Stimulated activated CD4-positive, alpha-beta T cell treated with anti-CD3 and anti-CD28 coated beads, Interleukin-1b, Interleukin-23, amount 100 ng/mL, for 4 hours (primary cell): ENCODE results near the gene DRAM2.
"Not testable (repeated sequence)": the region's sequence is repeated elsewhere in the genome, so short reads cannot be mapped to it uniquely, and the experiment has no call there.

Experiments used
- DNase-seq, 2 donors: peaks; one replicate each; pipeline ENCODE4 v3.0.0-alpha.2; 2020; ENCODE audit warnings: low read depth in 2 of 2

DRAM2 gene

GRCh38 chr1:111142356-111142975 lies 2.6 kb upstream of the DRAM2 start:
- no peak for DNase-seq

- DNase-seq, result no peak
Measured at GRCh38 chr1:111141245-111142220, 1.6 kb upstream of the DRAM2 start.

DNA sequence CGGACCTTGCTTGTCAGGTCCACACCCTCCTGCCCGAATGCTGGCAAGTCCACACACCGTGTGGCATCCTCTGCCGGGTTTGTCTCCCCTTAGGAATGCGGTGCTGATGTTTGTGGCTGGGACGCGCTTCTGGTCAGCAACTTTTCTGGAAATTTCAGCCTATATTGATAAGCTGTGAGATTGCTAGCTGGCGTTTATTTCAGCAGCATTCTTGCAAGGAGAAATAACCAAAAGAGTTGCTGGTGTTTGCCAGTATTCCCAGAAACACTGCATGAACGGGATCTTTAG lies 731 bp upstream of the DRAM2 start:
- no peak for DNase-seq

GRCh38 chr1:111139324-111139955 lies 453 bp downstream of the DRAM2 start:
- DNase-seq, result peak in 1 of 2 donors; percentile 1

DNA sequence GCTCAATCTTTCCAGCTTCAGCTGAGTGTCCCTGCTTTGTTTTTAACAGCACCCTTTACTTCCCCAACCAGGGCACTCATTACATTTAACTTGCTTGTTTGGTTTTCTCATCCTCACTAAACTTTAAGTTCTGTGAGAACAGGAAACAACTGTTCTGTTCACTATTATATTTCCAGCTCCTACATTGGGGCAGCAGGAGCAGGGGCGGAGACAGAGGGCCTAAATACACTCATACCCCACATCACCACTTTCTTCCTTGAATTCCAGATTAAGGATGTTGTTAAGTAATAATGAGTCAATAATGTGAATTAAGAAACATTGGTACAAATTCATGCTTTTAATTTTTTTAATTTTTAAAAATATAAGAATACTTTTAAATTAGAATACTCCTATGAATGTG lies 6.0 kb downstream of the DRAM2 start:
- no peak for DNase-seq

DNA sequence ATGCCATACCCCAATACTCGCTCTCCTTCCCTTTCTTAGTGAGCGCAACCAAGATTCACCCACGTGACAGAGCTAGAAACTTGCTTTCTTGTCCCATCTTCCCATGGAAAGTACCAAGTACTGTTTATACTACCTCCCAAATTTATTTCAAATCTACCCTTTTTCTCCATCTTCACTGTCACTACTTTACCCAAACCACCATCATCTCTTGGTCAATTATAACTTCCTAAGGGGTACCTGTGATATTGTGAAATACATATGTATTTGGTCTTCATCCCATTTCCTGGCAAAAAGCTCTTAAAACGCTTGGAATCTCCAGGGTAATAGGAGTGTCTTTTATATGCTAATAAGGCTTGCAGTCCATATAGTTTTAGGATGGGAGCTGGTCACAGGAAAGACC lies 8.2 kb downstream of the DRAM2 start:
- no peak for DNase-seq

- no peak for DNase-seq
Measured at GRCh38 chr1:111129376-111129775, 10.5 kb downstream of the DRAM2 start.

DNA sequence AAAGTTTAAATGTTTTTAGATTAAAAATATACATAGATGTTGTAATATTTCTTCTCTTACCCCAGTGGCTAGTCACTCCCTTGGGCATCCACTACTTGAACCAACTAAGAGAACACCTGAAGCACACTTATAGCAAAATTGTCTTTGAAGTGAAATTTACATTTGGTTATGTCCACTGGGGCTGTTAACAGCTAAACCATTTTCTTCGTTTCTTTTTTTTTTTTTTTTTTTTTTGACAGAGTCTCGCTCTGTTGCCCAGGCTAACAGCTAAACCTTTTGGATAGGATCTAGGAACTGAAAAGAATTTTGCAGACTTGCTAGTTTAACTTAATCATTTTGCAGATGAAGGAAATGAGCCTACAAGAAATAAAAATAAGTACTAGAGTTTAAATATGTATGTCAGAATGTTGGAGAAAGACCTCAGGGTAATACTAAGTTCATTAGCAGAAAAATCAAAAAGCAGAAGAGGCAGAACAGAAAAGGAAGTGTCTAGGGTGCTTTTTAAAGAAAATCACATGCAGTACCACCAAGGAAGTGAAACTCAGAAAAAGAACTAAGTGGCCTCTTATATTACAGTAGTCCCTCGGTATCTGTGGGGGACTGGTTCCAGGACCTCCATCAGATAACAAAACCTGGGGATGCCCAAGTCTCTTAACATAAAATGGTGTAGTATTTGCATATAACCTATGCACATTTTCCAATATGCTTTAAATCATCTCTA lies 11.8 kb downstream of the DRAM2 start:
- DNase-seq, result no peak

DNA sequence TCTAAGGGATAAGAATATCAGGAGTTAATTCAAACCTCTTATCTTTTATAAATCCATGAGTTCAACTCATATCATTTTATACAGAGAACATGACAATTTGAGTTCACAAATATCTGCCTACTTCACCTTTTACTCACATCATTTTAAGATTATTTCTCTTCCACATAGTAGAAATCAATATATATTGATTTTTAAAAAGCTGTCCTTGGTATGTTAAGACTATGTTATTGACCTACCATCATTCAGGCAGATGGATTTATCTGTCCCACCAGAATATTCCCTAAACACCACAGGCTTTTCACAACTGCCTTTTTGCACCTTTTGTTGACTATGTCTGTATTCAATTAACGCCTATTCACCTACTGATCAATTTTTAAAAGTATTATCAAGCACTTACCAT lies 13.5 kb downstream of the DRAM2 start:
- DNase-seq, result no peak

GRCh38 chr1:111116496-111116895 lies 23.4 kb downstream of the DRAM2 start:
- no peak for DNase-seq

DNA sequence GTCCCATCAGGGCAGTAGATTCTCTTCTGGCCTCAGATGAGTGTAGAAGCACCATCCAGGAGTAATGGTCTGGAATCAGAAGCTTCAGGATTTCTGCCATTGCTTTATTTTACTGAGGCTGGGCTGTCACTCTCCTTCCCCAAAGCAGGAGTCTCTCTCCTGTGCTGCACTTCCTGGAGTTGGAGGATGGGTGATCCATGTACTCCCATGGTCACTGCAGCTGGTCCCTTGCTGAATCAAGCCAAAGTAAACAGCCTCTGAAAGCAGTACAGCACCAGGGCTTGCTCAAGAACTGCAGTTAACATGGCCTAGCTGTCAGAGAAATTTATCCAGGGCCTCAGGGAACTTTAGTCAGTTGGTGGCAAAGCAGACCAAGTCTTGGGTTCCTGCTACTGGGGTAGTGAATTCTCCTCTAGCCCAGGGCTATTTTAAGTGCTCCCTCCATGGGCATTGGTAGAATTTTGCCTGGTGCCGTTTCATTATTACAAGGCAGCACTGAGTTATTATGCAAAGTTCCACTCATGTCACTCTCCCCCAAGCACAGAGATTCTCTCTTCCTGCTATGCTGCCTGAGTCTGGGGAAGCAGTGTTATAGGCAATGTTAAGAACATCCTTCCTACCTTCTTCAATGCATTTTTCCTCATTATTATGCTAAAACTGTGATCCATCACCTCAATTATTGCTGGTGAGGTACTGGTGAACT lies 29.5 kb downstream of the DRAM2 start:
- DNase-seq, result no peak

- no peak for DNase-seq
Measured at GRCh38 chr1:111104981-111105380, 34.9 kb downstream of the DRAM2 start.

GRCh38 chr1:111101854-111102642 lies 37.8 kb downstream of the DRAM2 start:
- no peak for DNase-seq

GRCh38 chr1:111099289-111099688 lies 40.6 kb downstream of the DRAM2 start:
- DNase-seq, result no peak

DNA sequence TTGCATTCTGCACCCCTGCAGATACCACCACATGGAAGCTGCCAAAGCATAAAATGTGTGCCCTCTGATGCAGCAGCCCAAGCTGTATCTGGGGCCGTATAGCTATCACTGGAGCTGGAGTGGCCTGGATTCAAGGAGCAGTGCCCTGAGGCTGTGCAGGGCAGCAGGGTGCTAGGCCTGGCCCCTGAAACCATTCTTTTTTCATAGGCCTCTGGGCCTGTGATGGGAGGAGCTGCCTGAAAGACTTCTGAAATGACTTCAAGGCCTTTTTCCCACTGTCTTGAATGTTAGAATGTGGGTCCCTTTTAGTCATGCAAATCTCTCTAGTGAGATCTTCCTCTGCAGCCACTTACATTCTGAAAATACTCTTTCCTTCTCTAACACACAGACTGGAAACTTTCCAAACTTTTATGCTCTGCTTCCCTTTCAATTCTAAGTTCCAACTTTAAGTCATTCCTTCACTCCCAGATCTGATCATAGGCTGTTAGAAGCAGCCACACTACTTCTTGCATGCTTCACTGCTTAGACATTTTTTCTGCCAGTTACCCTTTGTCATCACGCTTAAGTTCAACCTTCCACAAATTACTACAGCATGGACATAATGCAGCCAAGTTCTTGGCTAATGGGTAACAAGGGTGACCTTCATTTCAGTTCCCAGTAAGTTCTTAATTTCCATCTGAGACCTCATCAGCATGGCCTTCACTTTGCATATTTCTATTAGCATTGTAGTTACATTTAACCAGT lies 42.4 kb downstream of the DRAM2 start:
- no peak for DNase-seq

GRCh38 chr1:111095421-111095820 lies 44.5 kb downstream of the DRAM2 start:
- DNase-seq, result not testable (repeated sequence)

GRCh38 chr1:111089638-111090037 lies 50.3 kb downstream of the DRAM2 start:
- DNase-seq, result no peak

DNA sequence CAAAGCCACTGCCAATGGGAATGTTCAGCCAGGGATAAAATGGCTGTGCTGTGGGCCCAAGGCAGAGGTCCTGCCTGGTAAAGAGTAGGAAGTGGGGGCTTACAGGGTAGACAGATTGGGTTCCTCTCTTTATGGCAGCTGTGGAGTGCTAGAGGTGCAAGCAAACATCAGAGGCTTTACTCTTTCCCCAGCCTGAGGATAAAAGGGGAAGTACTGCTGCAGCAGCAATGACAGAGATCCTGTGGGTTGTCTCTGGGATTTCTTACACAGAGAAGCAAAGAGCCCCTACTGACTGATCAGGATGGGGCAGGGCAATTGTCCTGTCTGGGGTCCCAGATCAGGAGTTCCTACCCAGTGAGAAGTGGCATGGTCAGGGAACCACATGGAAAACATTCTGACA lies 54.2 kb downstream of the DRAM2 start:
- DNase-seq, result no peak

GRCh38 chr1:111084999-111085398 lies 54.9 kb downstream of the DRAM2 start:
- DNase-seq, result no peak
